22Rv1 (cell line): ENCODE data around the gene MAN2A1.

Experiments
- CTCF ChIP-seq: fragments of 450-650 bp; IDR thresholded peaks from 2 replicates; pipeline ENCODE4 v1.5.1; 2017; ENCODE audit warnings: mild to moderate bottlenecking
- ZFX ChIP-seq: fragments of 450-650 bp; IDR thresholded peaks from 2 replicates; pipeline ENCODE4 v1.6.1; 2017; ENCODE audit warnings: antibody characterized with exemption, borderline replicate concordance

- TF ChIP-seq CTCF (no peak), ZFX (no peak)
Observed at GRCh38 chr5:109857405-109858031, 167.8 kb downstream of the MAN2A1 start.
